ENCODE results near the gene POLR3A. TPM values are rescaled to one million over a fixed set of nuclear protein-coding genes. Genes with fewer than 3 reads are reported as not detected.

POLR3A gene
- total RNA-seq, 1 experiment from 2014 or later = 38.0 TPM

GRCh38 chr10:78063236-78063635 is 33.9 kb upstream of the POLR3A start:
- Histone ChIP-seq H3K4me2 (ENCODE audit: insufficient read depth, insufficient read length, low read length) (no peak overlapping the region), H3K9ac (ENCODE audit: extremely low read depth, insufficient read length, low read length) (no peak overlapping the region), H3K27me3 (ENCODE audit: insufficient read depth, low read length) (no peaks in the 10 kb centered on the region), H4K20me1 (ENCODE audit: control insufficient read depth, insufficient read depth, insufficient read length) (no peaks in the 10 kb centered on the region), H3K4me1 (ENCODE audit: insufficient read depth, low read length) (no peaks in the 10 kb centered on the region), H3K4ac (ENCODE audit: low read depth, low read length) (no peak overlapping the region), H3K27ac (ENCODE audit: insufficient read length, low read depth, low read length) (no peak overlapping the region), H3K56ac (ENCODE audit: insufficient read length, low read depth, low read length) (no peak overlapping the region), H4K5ac (ENCODE audit: insufficient read length, low read depth, low read length) (no peak overlapping the region), H3K14ac (ENCODE audit: insufficient read depth, low read length) (no peak overlapping the region), H2BK12ac (ENCODE audit: insufficient read length, low read depth, low read length) (no peak overlapping the region), H3K18ac (ENCODE audit: insufficient read length, low read depth, low read length) (no peak overlapping the region), H2BK15ac (ENCODE audit: low read depth, low read length) (no peak overlapping the region), H2AFZ (ENCODE audit: low read length) (no peak overlapping the region), H4K91ac (ENCODE audit: insufficient read length, low read depth, low read length) (no peak overlapping the region), H3K79me2 (ENCODE audit: insufficient read depth, low read length) (no peaks in the 10 kb centered on the region), H3K23me2 (ENCODE audit: insufficient read length, low read depth, low read length, poor library complexity, severe bottlenecking) (no peaks in the 10 kb centered on the region), H3K23ac (ENCODE audit: insufficient read length, low read depth, low read length) (no peak overlapping the region), H3T11ph (ENCODE audit: low read length) (no peak overlapping the region), H2BK20ac (ENCODE audit: low read depth, low read length, poor library complexity, severe bottlenecking) (no peak overlapping the region), H4K8ac (replicated peaks; ENCODE audit: insufficient read length, low read depth, low read length) (no peak overlapping the region), H3K9me3 (ENCODE audit: control insufficient read depth, low read depth, low read length) (no peaks in the 10 kb centered on the region), H2AK5ac (ENCODE audit: insufficient read length, low read length) (no peak overlapping the region), H3K79me1 (ENCODE audit: insufficient read depth, low read depth, low read length, poor library complexity, severe bottlenecking) (no peaks in the 10 kb centered on the region), H2BK5ac (ENCODE audit: insufficient read length, low read length) (no peak overlapping the region), H2BK120ac (ENCODE audit: low read depth, low read length, poor library complexity, severe bottlenecking) (no peak overlapping the region)
- no CpG with 5 or more reads among the region's 2 CpGs for WGBS (ENCODE audit: extremely low coverage, insufficient read length, low lambda C conversion rate)
- Mint-ChIP-seq H3K4me1 (peaks cover 5% of the 10 kb centered on the region in 2 experiments; a peak in 3 of 4 replicates), H3K27me3 (ENCODE audit: low read depth) (no peaks in the 10 kb centered on the region), H3K9me3 (no peaks in the 10 kb centered on the region), H3K36me3 (ENCODE audit: insufficient read depth in 1 of 3, low read depth in 3 of 3) (no peaks in the 10 kb centered on the region), H3K27ac (no peak overlapping the region), H3K4me3 (no peak overlapping the region)
- TF ChIP-seq, protein P1, sequence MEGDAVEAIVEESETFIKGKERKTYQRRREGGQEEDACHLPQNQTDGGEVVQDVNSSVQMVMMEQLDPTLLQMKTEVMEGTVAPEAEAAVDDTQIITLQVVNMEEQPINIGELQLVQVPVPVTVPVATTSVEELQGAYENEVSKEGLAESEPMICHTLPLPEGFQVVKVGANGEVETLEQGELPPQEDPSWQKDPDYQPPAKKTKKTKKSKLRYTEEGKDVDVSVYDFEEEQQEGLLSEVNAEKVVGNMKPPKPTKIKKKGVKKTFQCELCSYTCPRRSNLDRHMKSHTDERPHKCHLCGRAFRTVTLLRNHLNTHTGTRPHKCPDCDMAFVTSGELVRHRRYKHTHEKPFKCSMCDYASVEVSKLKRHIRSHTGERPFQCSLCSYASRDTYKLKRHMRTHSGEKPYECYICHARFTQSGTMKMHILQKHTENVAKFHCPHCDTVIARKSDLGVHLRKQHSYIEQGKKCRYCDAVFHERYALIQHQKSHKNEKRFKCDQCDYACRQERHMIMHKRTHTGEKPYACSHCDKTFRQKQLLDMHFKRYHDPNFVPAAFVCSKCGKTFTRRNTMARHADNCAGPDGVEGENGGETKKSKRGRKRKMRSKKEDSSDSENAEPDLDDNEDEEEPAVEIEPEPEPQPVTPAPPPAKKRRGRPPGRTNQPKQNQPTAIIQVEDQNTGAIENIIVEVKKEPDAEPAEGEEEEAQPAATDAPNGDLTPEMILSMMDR (conservative IDR thresholded peaks at IDR 0.05) = no peak
- no peak for DNase-seq
